GM21423 (cell line): ENCODE data around the gene LBP.
"Not testable (repeated sequence)": the region's sequence is repeated elsewhere in the genome, so short reads cannot be mapped to it uniquely, and the experiment has no call there.

Source experiments
- ATAC-seq: cut with Tn5 transposase; IDR thresholded peaks from one replicate; pipeline ENCODE4 v1.9.1; 2021; ENCODE audit warnings: mild to moderate bottlenecking, moderate library complexity; ENCODE audit not compliant: unreplicated experiment

The LBP gene

GRCh38 chr20:38393259-38393658, 47.0 kb downstream of the LBP start:
- ATAC-seq: no peak

- ATAC-seq: no peak
Observed at GRCh38 chr20:38395165-38395564, 48.9 kb downstream of the LBP start.

- not testable (repeated sequence) for ATAC-seq
Observed at GRCh38 chr20:38395751-38396395, 49.6 kb downstream of the LBP start.

GRCh38 chr20:38402089-38402488, 55.8 kb downstream of the LBP start:
- ATAC-seq: no peak

- ATAC-seq: no peak
Observed at GRCh38 chr20:38402816-38403215, 56.5 kb downstream of the LBP start.

GRCh38 chr20:38404016-38404415, 57.7 kb downstream of the LBP start:
- no peak for ATAC-seq

- ATAC-seq: no peak
Observed at GRCh38 chr20:38405132-38405531, 58.9 kb downstream of the LBP start.

GRCh38 chr20:38406476-38406875, 60.2 kb downstream of the LBP start:
- ATAC-seq: no peak

- ATAC-seq: no peak
Observed at GRCh38 chr20:38407321-38407720, 61.0 kb downstream of the LBP start.

- ATAC-seq: not testable (repeated sequence)
Observed at GRCh38 chr20:38407822-38408221, 61.5 kb downstream of the LBP start.

GRCh38 chr20:38412877-38413577, 66.7 kb downstream of the LBP start:
- ATAC-seq: no peak

GRCh38 chr20:38414769-38415450, 68.6 kb downstream of the LBP start:
- no peak for ATAC-seq

GRCh38 chr20:38418509-38419204, 72.4 kb downstream of the LBP start:
- ATAC-seq: no peak

- no peak for ATAC-seq
Observed at GRCh38 chr20:38420388-38421085, 74.3 kb downstream of the LBP start.

- no peak for ATAC-seq
Observed at GRCh38 chr20:38421915-38422314, 75.6 kb downstream of the LBP start.

GRCh38 chr20:38423541-38423940, 77.3 kb downstream of the LBP start:
- ATAC-seq: no peak

GRCh38 chr20:38424401-38424800, 78.1 kb downstream of the LBP start:
- no peak for ATAC-seq

GRCh38 chr20:38426006-38426897, 80.0 kb downstream of the LBP start:
- no peak for ATAC-seq
